ENCODE results near the gene ACAP3. TPM values are rescaled to one million over a fixed set of nuclear protein-coding genes. Genes with fewer than 3 reads are reported as not detected.

ACAP3 gene
- total RNA-seq, 1 donor from 2014 or later = 50.6 TPM

GRCh38 chr1:1342061-1342562, 34.4 kb upstream of the ACAP3 start:
- H3K4me1 ChIP-seq = peaks cover 28% of the 10 kb centered on the region
- no peak for ATAC-seq

GRCh38 chr1:1341549-1342021, 33.9 kb upstream of the ACAP3 start:
- no peak for TF ChIP-seq CTCF (IDR thresholded peaks at IDR 0.05)
- Histone ChIP-seq H3K9me3 (no peaks in the 10 kb centered on the region), H3K4me3 (no peak overlapping the region), H3K27ac (no peak overlapping the region), H3K27me3 (ENCODE audit: low read depth) (no peaks in the 10 kb centered on the region), H3K4me1 (peaks cover 23% of the 10 kb centered on the region), H3K36me3 (peaks cover 39% of the 10 kb centered on the region)
- ATAC-seq = no peak
- intact Hi-C loops (cut with DNase I) = no loop called here
- no peak for DNase-seq

More at GRCh38 chr1:1342061-1342562, 34.4 kb upstream of the ACAP3 start:
- Histone ChIP-seq H3K27ac (no peak overlapping the region), H3K27me3 (ENCODE audit: low read depth) (no peaks in the 10 kb centered on the region), H3K9me3 (no peaks in the 10 kb centered on the region), H3K36me3 (peaks cover 37% of the 10 kb centered on the region), H3K4me3 (no peak overlapping the region)
- TF ChIP-seq CTCF (IDR thresholded peaks at IDR 0.05) = no peak
- intact Hi-C loops (cut with DNase I) = no loop called here
- no peak for DNase-seq

- ATAC-seq (no peak), DNase-seq (no peak)
- Histone ChIP-seq H3K27me3 (ENCODE audit: low read depth) (no peaks in the 10 kb centered on the region), H3K9me3 (no peaks in the 10 kb centered on the region), H3K4me3 (no peak overlapping the region), H3K36me3 (peaks cover 46% of the 10 kb centered on the region), H3K27ac (no peak overlapping the region), H3K4me1 (peaks cover 16% of the 10 kb centered on the region)
- intact Hi-C loops (cut with DNase I) = no loop called here
- no peak for TF ChIP-seq CTCF (IDR thresholded peaks at IDR 0.05)
Observed at GRCh38 chr1:1340791-1341548, 33.2 kb upstream of the ACAP3 start.

GRCh38 chr1:1340185-1340584, 32.5 kb upstream of the ACAP3 start:
- TF ChIP-seq CTCF (IDR thresholded peaks at IDR 0.05) = no peak
- H3K9me3 ChIP-seq = no peaks in the 10 kb centered on the region
- no peaks in the 10 kb centered on the region for H3K27me3 ChIP-seq (ENCODE audit: low read depth)
- no peak overlapping the region for H3K4me3 ChIP-seq
- intact Hi-C loops (cut with DNase I) = no loop called here
- peaks cover 9% of the 10 kb centered on the region for H3K4me1 ChIP-seq
- no peak for ATAC-seq
- no peak for DNase-seq
- no peak overlapping the region for H3K27ac ChIP-seq
- peaks cover 50% of the 10 kb centered on the region for H3K36me3 ChIP-seq

GRCh38 chr1:1338278-1338677, 30.5 kb upstream of the ACAP3 start:
- Histone ChIP-seq H3K4me1 (no peaks in the 10 kb centered on the region), H3K4me3 (no peak overlapping the region), H3K27me3 (ENCODE audit: low read depth) (no peaks in the 10 kb centered on the region), H3K9me3 (no peaks in the 10 kb centered on the region), H3K36me3 (peaks cover 50% of the 10 kb centered on the region), H3K27ac (no peak overlapping the region)
- DNase-seq (no peak), ATAC-seq (no peak)
- intact Hi-C loops (cut with DNase I) = no loop called here
- TF ChIP-seq CTCF (IDR thresholded peaks at IDR 0.05) = no peak

Data from lower lobe of right lung (tissue), 2 donors.